Stimulated activated CD8-positive, alpha-beta memory T cell treated with anti-CD3 and anti-CD28 coated beads, Interleukin-7, amount 100 ng/mL, for 24 hours (primary cell): ENCODE data around the gene ZFHX3.

Source experiments
- DNase-seq: peaks from one replicate; pipeline ENCODE4 v3.0.0-alpha.2; 2020; ENCODE audit warnings: low read depth

ZFHX3 gene

GRCh38 chr16:72928090-72928981 is 119.6 kb downstream of the ZFHX3 start:
- no peak for DNase-seq

- DNase-seq: no peak
These were observed 120.5 kb downstream of the ZFHX3 start for GRCh38 chr16:72927199-72928089.

- DNase-seq: no peak
These were observed 121.5 kb downstream of the ZFHX3 start for GRCh38 chr16:72926177-72927070.

GRCh38 chr16:72925631-72925979 is 122.3 kb downstream of the ZFHX3 start:
- DNase-seq: no peak

DNA sequence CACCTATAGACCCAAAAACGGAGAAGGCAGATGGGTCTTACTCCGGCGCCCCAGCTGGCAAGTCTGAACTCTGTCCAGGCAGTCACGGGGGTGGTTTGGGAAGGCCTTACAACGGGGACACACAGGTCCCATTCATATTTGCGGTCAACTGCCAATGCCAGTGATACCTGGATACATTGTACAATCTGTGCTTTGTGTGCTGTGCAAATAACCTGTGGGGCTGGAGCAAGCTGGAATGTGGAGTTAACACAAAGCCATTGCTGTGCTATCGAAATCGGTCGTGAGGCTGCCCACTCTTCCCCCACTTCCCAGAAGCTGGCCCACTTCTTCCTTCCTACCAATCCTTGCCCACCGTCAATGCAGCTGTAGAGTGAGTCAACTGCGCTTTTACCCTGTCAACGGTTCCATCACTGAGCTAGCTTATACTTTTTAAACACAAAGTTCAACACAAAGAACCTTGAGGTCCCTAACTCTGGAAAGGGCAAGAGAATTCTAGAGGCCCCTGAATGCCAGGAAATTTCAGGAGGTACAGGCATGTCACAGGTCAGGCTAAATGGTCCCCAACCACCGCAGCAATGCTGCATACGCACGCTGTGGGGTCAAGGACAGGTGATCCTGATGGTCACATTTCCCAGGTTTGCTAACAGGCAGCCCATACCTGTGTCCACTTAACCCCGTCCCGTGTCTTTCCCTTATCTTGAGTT is 122.8 kb downstream of the ZFHX3 start:
- no peak for DNase-seq

- DNase-seq: no peak
These were observed 123.4 kb downstream of the ZFHX3 start for GRCh38 chr16:72924537-72924926.

DNA sequence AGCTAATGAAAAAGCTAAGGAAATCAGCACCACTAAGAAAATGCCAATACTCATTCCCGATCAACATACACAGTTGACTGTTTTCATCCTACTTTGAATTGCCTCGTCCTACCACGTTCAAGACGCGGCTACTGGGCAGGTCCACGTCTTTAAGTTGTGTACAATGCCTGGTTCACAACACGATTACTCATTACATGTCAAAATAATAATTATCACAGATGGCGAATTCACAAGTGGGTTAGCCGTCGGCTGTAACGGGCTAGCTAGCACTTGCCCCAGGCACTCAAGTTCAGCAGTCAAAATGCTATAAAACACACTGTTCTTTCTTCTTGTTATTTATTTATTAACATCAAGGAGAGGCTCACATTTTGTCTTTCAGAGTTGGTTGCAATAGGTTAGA is 124.2 kb downstream of the ZFHX3 start:
- no peak for DNase-seq

GRCh38 chr16:72922714-72923113 is 125.2 kb downstream of the ZFHX3 start:
- no peak for DNase-seq

DNA sequence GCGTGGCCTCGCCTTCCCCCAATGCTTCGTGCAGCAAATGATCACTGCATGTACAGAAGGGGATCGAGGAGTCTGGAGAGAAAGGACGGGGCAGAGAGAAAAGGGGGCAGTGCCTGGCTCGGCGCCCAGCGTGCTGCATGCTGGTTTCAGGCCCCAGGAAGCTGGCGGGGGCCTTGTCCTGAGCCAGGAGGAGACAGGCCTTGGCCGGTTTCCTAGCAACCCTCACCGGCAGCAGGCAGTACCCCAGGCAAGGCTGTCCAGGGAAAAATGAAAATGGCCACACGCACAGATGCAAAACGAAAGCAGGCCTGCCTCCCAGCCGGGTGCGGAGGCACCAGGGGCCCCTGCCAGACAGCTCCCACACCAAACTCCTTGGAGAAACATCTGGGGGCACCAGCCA is 126.3 kb downstream of the ZFHX3 start:
- DNase-seq: no peak

- no peak for DNase-seq
These were observed 126.8 kb downstream of the ZFHX3 start for GRCh38 chr16:72921106-72921505.

DNA sequence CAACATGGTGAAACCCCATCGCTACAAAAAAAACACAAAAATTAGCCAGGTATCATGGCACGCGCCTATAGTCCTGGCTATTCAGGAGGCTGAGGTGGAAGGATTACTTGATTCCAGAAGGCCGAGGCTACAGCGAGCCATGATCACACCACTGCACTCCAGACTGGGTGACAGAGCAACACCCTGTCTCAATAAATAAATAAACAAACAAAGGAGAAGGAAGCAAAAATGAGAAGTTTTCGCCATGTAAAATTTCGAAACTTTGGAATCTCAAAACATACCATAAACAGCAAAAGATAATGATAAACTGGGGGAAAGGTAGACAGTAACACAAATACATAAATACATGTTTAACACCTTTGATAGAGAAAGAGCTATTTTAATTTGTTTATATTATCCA is 130.9 kb downstream of the ZFHX3 start:
- DNase-seq: no peak

GRCh38 chr16:72915331-72915730 is 132.6 kb downstream of the ZFHX3 start:
- no peak for DNase-seq

DNA sequence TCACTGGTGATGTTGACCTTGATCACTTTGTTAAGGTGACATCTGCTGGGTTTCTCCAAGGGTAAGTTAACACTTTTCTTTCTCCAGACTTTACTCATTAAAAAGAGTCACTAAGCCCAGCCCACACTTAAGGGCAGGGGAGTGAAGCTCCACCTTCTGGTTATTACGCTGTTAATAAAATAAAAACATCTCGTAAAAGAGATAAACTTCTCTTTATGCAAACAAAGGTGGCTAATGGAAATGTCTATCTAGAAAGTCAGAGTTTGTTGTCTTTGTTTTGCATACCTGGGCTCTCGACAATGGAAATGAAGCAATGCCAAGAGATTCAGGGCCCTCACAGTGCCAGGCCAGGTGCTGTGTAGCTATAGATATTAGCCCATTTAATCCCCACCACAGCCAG is 134.4 kb downstream of the ZFHX3 start:
- DNase-seq: no peak

DNA sequence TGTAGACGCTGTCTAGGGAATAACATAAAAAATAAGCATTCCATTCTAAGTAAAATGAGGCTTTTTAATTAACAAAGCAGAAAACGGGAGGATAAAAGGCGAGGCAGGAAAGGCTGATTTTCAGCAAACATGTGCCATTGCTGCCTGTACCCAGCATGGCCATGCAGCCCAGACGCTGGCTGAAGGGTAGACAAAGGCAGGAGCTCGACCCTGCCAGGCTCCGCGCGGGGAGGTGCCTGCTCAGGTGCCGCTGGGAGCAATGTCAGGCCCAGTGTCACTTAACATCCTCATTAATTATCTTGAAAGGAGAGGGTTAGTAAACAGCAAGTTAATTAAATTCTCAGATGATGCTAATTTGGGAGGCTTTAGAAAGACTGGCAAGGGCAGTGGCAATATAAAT is 136.0 kb downstream of the ZFHX3 start:
- no peak for DNase-seq

DNA sequence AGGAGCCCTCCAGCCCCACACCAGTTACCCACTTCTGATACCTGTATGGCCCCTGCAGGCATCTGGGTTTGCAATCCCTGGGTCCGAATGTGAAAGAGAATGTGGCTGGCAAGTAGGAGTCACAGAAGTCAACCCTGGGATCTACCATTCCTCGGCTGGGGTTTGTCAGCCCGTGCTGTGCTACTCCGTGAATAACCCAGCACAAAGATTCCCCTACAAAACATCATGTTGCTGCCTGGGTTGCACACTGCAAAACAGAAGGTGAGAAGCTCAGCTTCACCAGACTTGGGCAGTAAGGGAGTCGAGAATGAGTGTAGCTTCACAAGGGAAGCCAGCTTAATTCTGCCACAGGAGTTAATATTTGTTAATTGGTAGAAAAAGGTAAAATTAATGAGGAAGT is 137.1 kb downstream of the ZFHX3 start:
- DNase-seq: no peak

DNA sequence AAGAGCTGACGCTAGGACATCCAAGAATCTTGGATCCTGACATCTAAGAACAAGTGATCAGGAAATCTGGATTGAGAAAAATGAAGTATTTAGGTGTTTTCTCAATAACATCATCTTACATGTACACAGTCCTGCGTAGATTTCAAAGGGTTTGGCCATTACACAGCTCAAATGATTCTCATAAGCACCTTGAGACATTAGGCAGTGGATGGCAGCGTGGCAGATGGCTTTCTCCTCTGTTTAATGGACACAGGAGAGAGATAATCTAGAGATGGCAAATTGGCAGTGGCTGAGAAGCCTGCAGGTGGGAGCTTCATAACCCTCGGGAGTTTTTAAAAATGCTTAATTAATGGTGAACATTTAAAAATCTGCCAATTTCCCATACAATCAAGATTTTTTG is 137.5 kb downstream of the ZFHX3 start:
- no peak for DNase-seq

DNA sequence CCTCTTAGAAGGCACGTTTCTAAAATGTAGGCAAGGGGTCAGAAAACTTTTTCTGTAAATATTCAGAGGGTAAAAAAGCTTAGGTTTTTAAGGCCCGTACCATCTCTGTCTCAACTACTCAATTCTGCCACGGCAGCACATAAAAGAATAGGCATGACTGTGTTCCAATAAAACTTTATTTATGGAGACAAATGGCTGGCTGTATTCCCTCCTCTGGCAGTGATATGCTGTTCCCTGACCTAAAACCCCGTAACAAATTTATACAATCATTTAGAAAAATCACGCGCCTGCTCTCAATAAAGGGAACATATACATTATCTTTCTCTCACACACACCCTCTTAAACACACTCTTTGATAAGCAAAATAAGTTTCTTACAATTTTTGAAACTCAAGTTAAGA is 138.7 kb downstream of the ZFHX3 start:
- DNase-seq: no peak

- no peak for DNase-seq
These were observed 139.4 kb downstream of the ZFHX3 start for GRCh38 chr16:72908362-72909167.

GRCh38 chr16:72905581-72905980 is 142.3 kb downstream of the ZFHX3 start:
- no peak for DNase-seq

GRCh38 chr16:72903176-72903575 is 144.8 kb downstream of the ZFHX3 start:
- DNase-seq: no peak

GRCh38 chr16:72902206-72902605 is 145.7 kb downstream of the ZFHX3 start:
- DNase-seq: no peak
